Nephron progenitor cell (in vitro differentiated cells): ENCODE results near the gene SHCBP1L.

Source experiments
- DNase-seq: peaks from one replicate; pipeline ENCODE4 v3.0.0; 2021
- H3K27ac Mint-ChIP-seq: 2 replicates; pipeline ENCODE4 v1.8.0; 2021; ENCODE audit warnings: mild to moderate bottlenecking, moderate library complexity, mixed read lengths
- H3K27me3 Mint-ChIP-seq: 2 replicates; pipeline ENCODE4 v1.8.0; 2021; ENCODE audit warnings: mild to moderate bottlenecking, low read depth, mixed read lengths; ENCODE audit not compliant: poor library complexity
- H3K36me3 Mint-ChIP-seq: 2 replicates; pipeline ENCODE4 v1.8.0; 2021; ENCODE audit warnings: low read depth, mixed read lengths
- H3K4me1 Mint-ChIP-seq: 2 replicates; pipeline ENCODE4 v1.8.0; 2021; ENCODE audit warnings: mixed read lengths
- H3K4me3 Mint-ChIP-seq: 2 replicates; pipeline ENCODE4 v1.8.0; 2021; ENCODE audit warnings: mild to moderate bottlenecking, moderate library complexity, mixed read lengths
- H3K9me3 Mint-ChIP-seq: 2 replicates; pipeline ENCODE4 v1.8.0; 2021; ENCODE audit warnings: mild to moderate bottlenecking, moderate library complexity, mixed read lengths
- TF ChIP-seq, protein P1 (sequence below): fragments of 200-600 bp; sonication (generic); IDR thresholded peaks from 2 replicates; pipeline ENCODE4 v1.5.0; 2021; ENCODE audit warnings: antibody characterized with exemption

The SHCBP1L gene

DNA sequence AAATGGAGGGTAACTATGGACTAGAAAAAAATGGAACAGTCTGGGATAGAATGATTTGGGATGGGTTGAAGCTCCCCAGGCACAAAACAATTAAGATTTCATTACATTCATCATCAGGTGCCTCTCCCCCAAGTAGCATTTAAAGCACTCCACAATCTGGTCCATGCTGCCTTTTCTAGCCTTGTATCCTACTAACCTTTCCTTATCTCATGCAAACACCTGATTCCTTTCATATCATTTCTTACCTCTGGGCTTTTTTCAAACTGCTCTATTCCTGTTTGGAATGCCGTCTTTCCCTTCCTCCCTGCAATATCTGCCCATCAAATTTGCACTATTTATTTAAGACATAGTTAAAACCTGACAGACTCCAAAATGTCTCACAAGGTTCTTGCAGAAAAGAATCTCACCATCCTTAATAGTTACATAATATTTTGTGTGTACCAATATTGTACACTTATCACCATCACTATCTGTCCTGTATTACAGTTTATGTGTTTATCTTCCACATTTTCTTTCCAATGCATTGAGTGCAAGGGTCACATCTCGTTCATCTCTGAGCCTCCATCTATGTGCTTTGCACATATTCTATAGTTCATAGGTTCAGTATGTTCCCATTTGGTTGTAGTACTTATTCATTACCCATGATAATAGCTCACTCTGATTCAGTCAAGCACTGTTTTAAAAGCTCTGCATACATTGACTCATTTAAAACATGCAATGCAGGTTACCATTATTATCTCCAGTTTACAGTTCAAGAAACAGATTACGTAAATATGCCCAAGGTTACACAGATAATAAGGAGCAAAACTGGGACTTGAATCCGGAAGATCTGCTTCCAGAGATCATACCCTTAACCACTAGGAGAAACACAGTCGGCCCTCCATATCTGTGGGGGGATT is 16.1 kb upstream of the SHCBP1L start:
- Mint-ChIP-seq H3K27ac (no peak overlapping the region), H3K36me3 (no peaks in the 10 kb centered on the region), H3K4me3 (no peak overlapping the region), H3K4me1 (peaks cover 5% of the 10 kb centered on the region), H3K9me3 (no peaks in the 10 kb centered on the region), H3K27me3 (no peaks in the 10 kb centered on the region)
- TF ChIP-seq, protein P1, sequence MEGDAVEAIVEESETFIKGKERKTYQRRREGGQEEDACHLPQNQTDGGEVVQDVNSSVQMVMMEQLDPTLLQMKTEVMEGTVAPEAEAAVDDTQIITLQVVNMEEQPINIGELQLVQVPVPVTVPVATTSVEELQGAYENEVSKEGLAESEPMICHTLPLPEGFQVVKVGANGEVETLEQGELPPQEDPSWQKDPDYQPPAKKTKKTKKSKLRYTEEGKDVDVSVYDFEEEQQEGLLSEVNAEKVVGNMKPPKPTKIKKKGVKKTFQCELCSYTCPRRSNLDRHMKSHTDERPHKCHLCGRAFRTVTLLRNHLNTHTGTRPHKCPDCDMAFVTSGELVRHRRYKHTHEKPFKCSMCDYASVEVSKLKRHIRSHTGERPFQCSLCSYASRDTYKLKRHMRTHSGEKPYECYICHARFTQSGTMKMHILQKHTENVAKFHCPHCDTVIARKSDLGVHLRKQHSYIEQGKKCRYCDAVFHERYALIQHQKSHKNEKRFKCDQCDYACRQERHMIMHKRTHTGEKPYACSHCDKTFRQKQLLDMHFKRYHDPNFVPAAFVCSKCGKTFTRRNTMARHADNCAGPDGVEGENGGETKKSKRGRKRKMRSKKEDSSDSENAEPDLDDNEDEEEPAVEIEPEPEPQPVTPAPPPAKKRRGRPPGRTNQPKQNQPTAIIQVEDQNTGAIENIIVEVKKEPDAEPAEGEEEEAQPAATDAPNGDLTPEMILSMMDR, result no peak
- no peak for DNase-seq

DNA sequence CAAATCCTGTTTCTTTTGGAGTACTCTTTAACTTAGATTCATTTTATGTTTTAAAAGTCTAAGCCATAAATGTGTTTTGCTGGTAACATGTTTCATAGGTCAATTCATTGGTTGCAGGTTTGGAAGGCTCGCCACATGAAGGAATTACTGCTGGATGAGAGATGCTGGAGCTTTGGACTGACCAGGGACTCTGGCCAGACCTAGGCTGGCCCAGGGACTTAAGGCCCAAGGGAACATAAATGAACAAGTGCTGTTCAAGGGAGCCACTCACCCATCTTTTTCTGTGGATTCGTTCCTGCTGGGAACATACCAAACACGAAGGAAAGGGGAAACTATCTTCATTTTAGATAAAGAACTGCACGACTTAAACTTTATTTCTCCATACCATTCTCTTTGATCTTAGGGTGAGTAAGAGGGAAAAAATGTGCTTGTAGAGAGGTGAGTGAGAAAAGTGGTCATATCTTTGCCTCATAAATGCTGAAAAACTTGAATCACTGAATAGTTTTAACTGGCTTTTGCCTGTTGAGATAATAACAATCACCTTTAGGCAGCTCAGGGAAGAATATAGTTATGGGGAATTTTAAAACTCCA is 15.3 kb upstream of the SHCBP1L start:
- no peak for DNase-seq
- Mint-ChIP-seq H3K36me3 (no peaks in the 10 kb centered on the region), H3K27ac (no peak overlapping the region), H3K4me1 (peaks cover 5% of the 10 kb centered on the region), H3K4me3 (no peak overlapping the region), H3K9me3 (no peaks in the 10 kb centered on the region), H3K27me3 (no peaks in the 10 kb centered on the region)
- TF ChIP-seq, protein P1, result no peak

DNA sequence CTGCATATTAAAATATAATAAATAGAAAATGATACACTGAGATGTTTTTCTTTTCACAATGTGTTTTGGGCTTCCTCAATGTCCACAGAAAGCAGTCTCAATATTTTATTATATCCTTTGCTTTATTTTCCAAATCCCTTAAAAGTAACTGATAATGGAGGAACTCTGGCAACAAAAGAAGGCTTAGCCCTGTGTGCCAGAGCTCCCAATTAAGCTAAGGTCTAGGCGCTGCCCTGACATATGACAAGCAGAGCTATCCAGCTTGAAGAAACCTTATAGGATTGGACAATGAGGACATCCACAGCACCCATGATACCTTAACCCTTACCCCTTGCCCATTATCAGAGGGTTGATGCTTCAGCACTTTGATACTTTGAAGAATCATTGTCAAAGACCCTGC is 12.9 kb upstream of the SHCBP1L start:
- no peak overlapping the region for H3K4me3 Mint-ChIP-seq
- no peak for DNase-seq

DNA sequence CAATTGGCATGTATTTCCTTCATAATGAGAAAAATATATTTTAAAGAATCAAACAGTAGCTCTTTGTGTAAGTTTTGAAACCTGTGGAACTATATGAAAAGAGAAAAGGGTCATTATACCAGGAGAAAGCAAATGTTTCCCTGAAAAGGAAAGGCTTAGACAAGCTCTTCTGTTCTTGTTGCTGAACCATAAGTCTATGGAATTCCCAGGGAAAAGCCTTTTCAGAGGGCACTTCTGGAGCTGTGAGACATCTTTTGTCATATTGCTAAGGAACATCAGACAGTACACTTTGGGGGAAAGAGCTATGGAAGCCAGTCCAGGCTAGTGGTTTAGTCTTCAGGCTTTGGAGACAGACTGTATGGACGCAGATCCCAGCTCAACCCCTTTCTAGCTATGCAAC is 12.1 kb upstream of the SHCBP1L start:
- H3K9me3 Mint-ChIP-seq, result no peaks in the 10 kb centered on the region
- DNase-seq, result no peak
- H3K27ac Mint-ChIP-seq, result no peak overlapping the region
- no peaks in the 10 kb centered on the region for H3K27me3 Mint-ChIP-seq
- H3K36me3 Mint-ChIP-seq, result no peaks in the 10 kb centered on the region
- H3K4me1 Mint-ChIP-seq, result peaks cover 16% of the 10 kb centered on the region
- TF ChIP-seq, protein P1, result no peak
- H3K4me3 Mint-ChIP-seq, result no peak overlapping the region

More for the DNA sequence above, 12.9 kb upstream of the SHCBP1L start:
- Mint-ChIP-seq H3K36me3 (no peaks in the 10 kb centered on the region), H3K4me1 (peaks cover 16% of the 10 kb centered on the region), H3K27me3 (no peaks in the 10 kb centered on the region), H3K27ac (no peak overlapping the region), H3K9me3 (no peaks in the 10 kb centered on the region)
- TF ChIP-seq, protein P1, result no peak

DNA sequence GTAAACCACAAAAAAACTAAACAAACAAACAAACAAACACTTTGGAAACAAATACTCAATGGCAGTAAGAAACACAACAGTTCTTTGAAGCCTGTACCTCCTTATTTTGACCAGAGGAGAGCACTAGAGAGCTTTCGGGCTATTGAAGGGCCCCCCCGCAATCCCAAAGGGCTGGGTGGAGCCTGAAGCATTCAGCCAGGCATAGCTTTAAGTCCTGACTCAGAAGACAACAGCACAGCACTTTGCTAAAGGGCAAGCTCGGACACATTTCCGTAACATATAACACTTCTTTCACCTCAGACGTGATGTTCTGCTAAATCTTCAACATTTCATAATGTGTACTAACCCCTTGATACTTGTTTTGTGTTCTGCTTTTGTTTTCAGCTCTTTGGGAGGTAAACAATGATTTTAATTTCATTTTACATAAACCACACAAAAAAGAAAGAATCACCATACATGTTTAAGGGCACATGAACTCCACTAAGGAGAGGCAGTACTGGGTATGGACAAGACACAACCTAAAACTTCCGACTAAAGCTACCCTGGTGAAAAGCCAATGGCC is 9.7 kb upstream of the SHCBP1L start:
- Mint-ChIP-seq H3K4me3 (peak overlapping the region; percentile 13), H3K27ac (no peak overlapping the region)

More for the DNA sequence above, 9.7 kb upstream of the SHCBP1L start:
- no peaks in the 10 kb centered on the region for H3K9me3 Mint-ChIP-seq
- DNase-seq, result peak; percentile 67
- peaks cover 16% of the 10 kb centered on the region for H3K4me1 Mint-ChIP-seq
- TF ChIP-seq, protein P1, result peak; percentile 93
- no peaks in the 10 kb centered on the region for H3K27me3 Mint-ChIP-seq
- H3K36me3 Mint-ChIP-seq, result no peaks in the 10 kb centered on the region
